ENCODE measurements around the gene HAND1. TPM values are rescaled to one million over a fixed set of nuclear protein-coding genes. Genes with fewer than 3 reads are reported as not detected.
A peak's percentile ranks its signal among the peaks of the same experiment; 100 is the strongest.

Gene HAND1
- polyA plus RNA-seq, 4 donors: 0.22 to 0.42 TPM; not detected in 2

DNA sequence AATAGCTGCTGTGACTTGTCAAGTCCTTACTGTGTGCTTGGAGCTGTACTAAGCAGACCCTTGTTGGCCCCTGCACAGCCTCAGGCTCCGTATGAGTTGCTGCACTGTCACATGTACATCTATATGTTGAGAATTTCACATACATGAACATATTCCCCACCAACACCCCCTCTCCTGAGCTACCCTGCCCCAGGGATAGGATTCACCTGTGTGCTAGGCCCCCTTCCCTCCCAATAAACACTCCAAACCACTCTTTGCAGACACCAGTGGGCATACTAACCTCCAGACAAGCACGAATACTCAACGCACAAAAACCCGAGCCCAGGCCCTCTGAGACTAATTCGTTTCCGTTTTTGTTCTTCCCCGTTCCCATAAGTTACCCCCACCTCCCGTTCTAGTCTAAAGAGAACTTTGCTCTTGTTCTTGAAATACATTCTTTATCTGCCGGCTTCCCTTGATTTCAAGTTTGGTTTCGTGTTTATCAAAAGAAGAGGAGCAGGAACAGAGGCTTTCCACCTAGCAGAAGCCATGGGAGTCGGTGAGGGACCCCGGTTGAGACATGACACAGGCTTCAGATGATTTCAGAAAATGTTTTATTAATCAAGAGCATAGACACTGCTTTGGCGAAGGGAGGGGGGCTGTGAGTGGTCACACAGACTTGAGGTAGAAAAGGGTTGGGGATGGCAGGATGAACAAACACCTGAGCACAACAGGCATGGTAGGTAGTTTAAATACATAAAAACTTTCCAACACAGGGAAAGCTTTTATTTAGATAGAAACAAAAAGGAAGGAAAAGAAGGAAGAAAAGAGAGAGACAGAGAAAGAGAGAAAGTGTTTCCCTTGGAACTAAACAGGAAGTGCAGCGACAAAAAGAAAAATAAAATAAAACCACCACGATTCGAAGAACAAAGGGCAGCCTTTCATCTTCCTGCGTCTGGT lies 3.4 kb downstream of the HAND1 start:
- Histone ChIP-seq H3K27ac (ENCODE audit: low read depth in 1 of 3, low read length in 2 of 3) (no peak overlapping the region), H3K9me3 (ENCODE audit: control insufficient read depth in 2 of 2, insufficient read depth in 1 of 2, low read depth in 1 of 2, low read length in 1 of 2) (no peaks in the 10 kb centered on the region), H3K4me1 (ENCODE audit: control insufficient read depth in 3 of 3, insufficient read depth in 2 of 3, low read depth in 1 of 3, low read length in 2 of 3) (peaks cover 6 to 31% (median 12%) of the 10 kb centered on the region in 3 donors), H3K4me3 (ENCODE audit: low read depth in 1 of 3, low read length in 3 of 3) (no peak overlapping the region), H3K36me3 (ENCODE audit: control insufficient read depth in 3 of 3, insufficient read depth in 2 of 3, low read depth in 1 of 3, low read length in 3 of 3) (no peaks in the 10 kb centered on the region), H3K27me3 (ENCODE audit: control insufficient read depth in 3 of 3, insufficient read depth in 3 of 3, low read length in 3 of 3) (peaks cover 6 to 91% (median 74%) of the 10 kb centered on the region in 3 donors)
- WGBS, 3 donors: 5 to 12% (median 8%) methylated on average over 17 of the region's 17 CpGs
- DNase-seq (no peak), FAIRE-seq (no peak)

DNA sequence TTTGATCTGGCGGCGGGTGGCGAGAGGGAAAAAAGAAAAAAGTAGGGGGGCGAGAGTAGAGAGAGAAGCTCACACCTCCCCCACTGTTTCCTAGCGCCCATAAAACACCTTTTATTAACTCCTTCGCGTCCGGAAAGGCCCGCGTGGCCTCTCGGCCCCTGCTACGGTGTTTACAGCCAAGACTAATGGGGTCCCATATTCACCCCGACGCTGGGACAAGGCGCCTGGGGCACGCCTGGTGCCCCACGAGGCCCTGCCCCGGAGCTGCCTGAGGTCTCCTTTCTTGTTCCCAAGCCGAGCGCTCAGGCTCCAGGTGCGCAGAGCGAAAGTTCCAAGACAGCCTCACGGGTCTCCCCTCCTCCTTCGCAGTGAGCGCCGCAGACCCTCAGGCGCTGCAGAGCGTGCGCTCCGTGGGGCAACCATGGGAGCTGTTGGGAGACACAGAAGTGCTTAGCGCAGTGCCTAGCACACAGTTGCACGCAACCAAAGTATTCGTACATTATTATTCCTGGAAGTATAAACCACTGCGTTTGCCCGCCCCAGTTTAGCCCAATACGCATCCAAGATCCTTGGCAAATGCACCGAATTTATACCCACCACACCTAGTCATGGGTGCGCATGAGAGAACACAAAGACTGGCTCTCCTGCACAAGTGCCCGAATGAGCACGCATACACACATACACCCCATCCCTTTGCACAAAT lies 4.3 kb downstream of the HAND1 start:
- peaks cover 0 to 87% (median 64%) of the 10 kb centered on the region in 3 donors for H3K27me3 ChIP-seq (ENCODE audit: control insufficient read depth in 3 of 3, insufficient read depth in 3 of 3, low read length in 3 of 3)
- H3K36me3 ChIP-seq (ENCODE audit: control insufficient read depth in 3 of 3, insufficient read depth in 2 of 3, low read depth in 1 of 3, low read length in 3 of 3): no peaks in the 10 kb centered on the region
- DNase-seq (no peak), FAIRE-seq (no peak)
- 6 to 13% (median 10%) methylated on average over 39 to 40 of the region's 40 CpGs for WGBS, 3 donors
- H3K4me1 ChIP-seq (ENCODE audit: control insufficient read depth in 3 of 3, insufficient read depth in 2 of 3, low read depth in 1 of 3, low read length in 2 of 3): peaks cover 6 to 24% (median 12%) of the 10 kb centered on the region in 3 donors
- H3K4me3 ChIP-seq (ENCODE audit: low read depth in 1 of 3, low read length in 3 of 3): no peak overlapping the region
- H3K27ac ChIP-seq (ENCODE audit: low read depth in 1 of 3, low read length in 2 of 3): no peak overlapping the region
- no peaks in the 10 kb centered on the region for H3K9me3 ChIP-seq (ENCODE audit: control insufficient read depth in 2 of 2, insufficient read depth in 1 of 2, low read depth in 1 of 2, low read length in 1 of 2)

DNA sequence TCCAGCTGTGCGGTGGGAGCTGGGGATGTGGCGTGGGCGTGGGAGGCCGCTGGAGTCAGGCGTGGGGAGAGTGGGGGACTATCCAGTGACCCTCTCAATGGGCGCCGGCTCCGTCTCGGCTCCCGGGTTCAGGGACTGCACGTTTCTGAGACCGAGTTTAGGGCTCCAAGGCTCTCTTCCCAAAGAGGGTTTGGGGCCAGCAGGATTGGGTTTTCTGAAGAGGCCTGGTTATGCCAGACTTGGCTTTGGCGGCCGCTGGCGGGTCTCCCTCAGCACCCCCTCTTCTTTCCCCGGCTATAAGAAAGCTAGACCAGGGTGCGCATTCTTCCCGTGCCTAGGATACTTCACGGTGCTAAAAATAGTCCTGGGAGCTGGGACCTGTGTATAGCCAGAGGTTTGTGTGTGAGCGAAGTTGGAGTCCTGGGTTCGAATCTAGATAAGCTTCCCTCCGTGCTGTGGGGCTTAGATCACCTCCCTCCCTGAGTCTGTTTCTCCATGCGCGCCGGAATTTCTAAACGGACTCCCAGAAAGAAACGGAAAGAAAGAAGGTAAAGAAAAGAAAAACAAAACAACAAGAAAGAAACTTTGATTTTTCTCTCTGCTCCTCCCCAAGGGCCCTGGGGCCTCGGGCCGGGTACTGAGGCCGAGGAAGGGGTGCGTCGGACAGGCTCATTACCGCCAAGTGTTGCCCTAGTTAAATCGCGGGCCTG lies 5.0 kb downstream of the HAND1 start:
- no peak for FAIRE-seq
- Histone ChIP-seq H3K4me1 (ENCODE audit: control insufficient read depth in 3 of 3, insufficient read depth in 2 of 3, low read depth in 1 of 3, low read length in 2 of 3) (peaks cover 3 to 23% (median 7%) of the 10 kb centered on the region in 3 donors), H3K9me3 (ENCODE audit: control insufficient read depth in 2 of 2, insufficient read depth in 1 of 2, low read depth in 1 of 2, low read length in 1 of 2) (no peaks in the 10 kb centered on the region), H3K27ac (ENCODE audit: low read depth in 1 of 3, low read length in 2 of 3) (no peak overlapping the region), H3K27me3 (ENCODE audit: control insufficient read depth in 3 of 3, insufficient read depth in 3 of 3, low read length in 3 of 3) (peaks cover 0 to 80% (median 59%) of the 10 kb centered on the region in 3 donors), H3K4me3 (ENCODE audit: low read depth in 1 of 3, low read length in 3 of 3) (no peak overlapping the region), H3K36me3 (ENCODE audit: control insufficient read depth in 3 of 3, insufficient read depth in 2 of 3, low read depth in 1 of 3, low read length in 3 of 3) (no peaks in the 10 kb centered on the region)
- no peak for DNase-seq
- 5 to 13% (median 11%) methylated on average over 35 of the region's 35 CpGs for WGBS, 3 donors

DNA sequence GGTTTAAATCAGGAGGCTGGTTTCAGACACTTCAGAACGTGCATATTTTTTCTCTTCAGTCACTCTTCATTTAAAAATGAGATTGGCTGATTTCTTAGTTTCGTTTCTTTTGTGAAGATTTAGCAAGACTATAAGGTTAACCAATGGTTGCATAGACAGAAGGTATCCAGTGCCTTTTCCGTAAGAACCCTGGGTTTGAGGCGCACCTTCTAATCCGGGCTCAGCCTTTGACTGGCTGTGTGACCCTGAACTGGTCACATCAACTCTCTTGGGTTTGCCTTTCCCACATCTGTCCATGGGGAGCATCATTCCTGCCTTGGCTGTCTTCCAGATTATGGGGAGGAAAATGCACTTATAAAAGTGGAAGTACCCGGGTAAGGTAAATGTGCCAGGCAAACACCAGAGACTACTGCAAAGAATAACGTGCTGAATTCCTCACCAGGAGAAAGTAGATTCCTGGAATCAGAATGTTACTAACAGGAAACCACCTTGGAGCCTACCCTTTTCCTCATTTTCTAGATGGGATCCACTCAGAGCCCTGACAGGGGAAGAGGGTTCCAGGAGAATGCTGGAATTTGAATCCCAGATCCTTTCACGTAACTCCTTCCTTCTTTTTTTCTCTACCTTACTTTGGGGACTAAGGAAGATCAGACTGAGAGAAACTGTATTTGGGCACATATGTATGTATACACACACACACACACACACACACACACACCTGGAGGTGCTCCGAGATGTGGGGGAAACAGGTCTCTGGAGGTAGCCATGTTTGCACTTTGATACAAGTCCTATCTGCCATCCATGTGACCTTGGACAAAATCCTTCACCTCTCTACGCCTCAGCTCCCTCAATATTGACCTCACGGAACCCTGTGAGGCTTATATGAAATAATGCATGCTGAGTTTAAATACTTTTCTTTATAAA lies 6.8 kb downstream of the HAND1 start:
- no peaks in the 10 kb centered on the region for H3K36me3 ChIP-seq (ENCODE audit: control insufficient read depth in 3 of 3, insufficient read depth in 2 of 3, low read depth in 1 of 3, low read length in 3 of 3)
- no peak overlapping the region for H3K4me3 ChIP-seq (ENCODE audit: low read depth in 1 of 3, low read length in 3 of 3)
- peaks cover 0 to 62% (median 42%) of the 10 kb centered on the region in 3 donors for H3K27me3 ChIP-seq (ENCODE audit: control insufficient read depth in 3 of 3, insufficient read depth in 3 of 3, low read length in 3 of 3)
- FAIRE-seq (no peak), DNase-seq (no peak)
- WGBS, 3 donors: 9 to 22% (median 18%) methylated on average over 11 of the region's 11 CpGs
- no peak overlapping the region for H3K27ac ChIP-seq (ENCODE audit: low read depth in 1 of 3, low read length in 2 of 3)
- H3K4me1 ChIP-seq (ENCODE audit: control insufficient read depth in 3 of 3, insufficient read depth in 2 of 3, low read depth in 1 of 3, low read length in 2 of 3): peaks cover 0 to 25% (median 3%) of the 10 kb centered on the region in 3 donors
- no peaks in the 10 kb centered on the region for H3K9me3 ChIP-seq (ENCODE audit: control insufficient read depth in 2 of 2, insufficient read depth in 1 of 2, low read depth in 1 of 2, low read length in 1 of 2)

DNA sequence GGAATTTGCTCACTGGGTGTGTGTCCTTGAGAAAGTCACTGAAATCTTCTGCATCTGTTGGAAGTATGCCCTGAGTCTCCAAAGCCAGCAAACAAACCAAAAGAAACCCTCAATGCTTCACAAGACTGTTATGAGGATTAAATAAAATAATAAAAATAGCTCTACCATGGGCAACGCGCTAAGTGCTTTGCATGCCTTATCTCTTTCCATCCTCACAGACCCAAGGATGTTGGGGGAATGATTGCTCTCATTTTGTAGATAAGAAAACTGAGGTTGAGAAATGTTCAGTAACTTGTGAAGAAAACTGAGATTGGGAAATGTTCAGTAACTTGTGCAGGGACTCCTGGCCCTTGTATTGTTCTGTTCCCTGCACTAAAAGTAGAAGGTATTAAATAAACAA lies 7.9 kb downstream of the HAND1 start:
- no peak overlapping the region for H3K4me3 ChIP-seq (ENCODE audit: low read depth in 1 of 3, low read length in 3 of 3)
- FAIRE-seq (no peak), DNase-seq (no peak)
- H3K27me3 ChIP-seq (ENCODE audit: control insufficient read depth in 3 of 3, insufficient read depth in 3 of 3, low read length in 3 of 3): peaks cover 0 to 51% (median 32%) of the 10 kb centered on the region in 3 donors
- WGBS, 3 donors: 20 to 55% (median 30%) methylated on average over 2 of the region's 2 CpGs
- H3K4me1 ChIP-seq (ENCODE audit: control insufficient read depth in 3 of 3, insufficient read depth in 2 of 3, low read depth in 1 of 3, low read length in 2 of 3): peaks cover 0 to 26% (median 0%) of the 10 kb centered on the region in 3 donors
- H3K9me3 ChIP-seq (ENCODE audit: control insufficient read depth in 2 of 2, insufficient read depth in 1 of 2, low read depth in 1 of 2, low read length in 1 of 2): no peaks in the 10 kb centered on the region
- no peak overlapping the region for H3K27ac ChIP-seq (ENCODE audit: low read depth in 1 of 3, low read length in 2 of 3)
- H3K36me3 ChIP-seq (ENCODE audit: control insufficient read depth in 3 of 3, insufficient read depth in 2 of 3, low read depth in 1 of 3, low read length in 3 of 3): no peaks in the 10 kb centered on the region

DNA sequence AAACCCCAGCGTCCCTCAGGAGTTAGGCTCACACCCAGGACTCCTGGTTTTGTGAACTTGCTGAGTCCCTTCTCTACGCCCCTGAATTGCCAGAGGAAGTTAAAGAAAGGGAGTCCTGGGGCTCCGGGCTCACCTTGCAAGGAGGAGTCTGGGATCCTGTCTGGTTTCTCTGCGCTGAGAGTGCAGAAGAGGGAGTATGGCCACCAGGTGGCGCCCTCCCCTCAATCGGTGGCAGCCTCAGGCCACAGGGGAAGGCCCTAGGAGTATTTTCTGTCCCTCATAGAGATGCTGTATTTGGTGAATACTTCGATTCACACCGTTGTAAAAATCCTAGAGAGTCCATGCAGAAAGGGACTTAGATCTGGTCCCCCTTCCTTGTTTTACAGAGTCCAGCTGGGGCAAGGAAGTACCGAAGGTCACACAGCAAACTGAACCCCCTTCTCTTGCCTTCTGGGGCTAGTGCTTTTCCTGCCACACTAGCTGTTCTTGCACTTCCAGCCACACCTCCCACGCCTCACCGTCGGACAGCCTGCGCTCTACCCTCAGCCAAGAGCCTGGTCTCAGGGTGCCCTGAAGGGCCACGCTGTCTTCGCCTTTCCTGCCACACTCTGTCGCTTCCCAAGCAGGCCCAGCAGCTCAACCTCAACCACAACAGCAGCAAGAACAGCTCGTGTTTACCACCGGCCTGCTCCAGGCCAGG lies 10.2 kb downstream of the HAND1 start:
- Histone ChIP-seq H3K9me3 (ENCODE audit: control insufficient read depth in 2 of 2, insufficient read depth in 1 of 2, low read depth in 1 of 2, low read length in 1 of 2) (no peaks in the 10 kb centered on the region), H3K27me3 (ENCODE audit: control insufficient read depth in 3 of 3, insufficient read depth in 3 of 3, low read length in 3 of 3) (peaks cover 0 to 28% (median 13%) of the 10 kb centered on the region in 3 donors), H3K36me3 (ENCODE audit: control insufficient read depth in 3 of 3, insufficient read depth in 2 of 3, low read depth in 1 of 3, low read length in 3 of 3) (no peaks in the 10 kb centered on the region), H3K4me1 (ENCODE audit: control insufficient read depth in 3 of 3, insufficient read depth in 2 of 3, low read depth in 1 of 3, low read length in 2 of 3) (peaks cover 0 to 18% (median 0%) of the 10 kb centered on the region in 3 donors), H3K27ac (ENCODE audit: low read depth in 1 of 3, low read length in 2 of 3) (no peak overlapping the region), H3K4me3 (ENCODE audit: low read depth in 1 of 3, low read length in 3 of 3) (no peak overlapping the region)
- WGBS, 3 donors: 39 to 40% (median 39%) methylated on average over 18 of the region's 18 CpGs
- FAIRE-seq (no peak), DNase-seq (peak; percentile 71 to 84)

- 56 to 75% (median 59%) methylated on average over 5 of the region's 5 CpGs for WGBS, 3 donors
- FAIRE-seq (no peak), DNase-seq (no peak)
- H3K36me3 ChIP-seq (ENCODE audit: control insufficient read depth in 3 of 3, insufficient read depth in 2 of 3, low read depth in 1 of 3, low read length in 3 of 3): no peaks in the 10 kb centered on the region
- H3K4me1 ChIP-seq (ENCODE audit: control insufficient read depth in 3 of 3, insufficient read depth in 2 of 3, low read depth in 1 of 3, low read length in 2 of 3): peaks cover 0 to 18% (median 0%) of the 10 kb centered on the region in 3 donors
- no peak overlapping the region for H3K4me3 ChIP-seq (ENCODE audit: low read depth in 1 of 3, low read length in 3 of 3)
- H3K27ac ChIP-seq (ENCODE audit: low read depth in 1 of 3, low read length in 2 of 3): no peak overlapping the region
- H3K9me3 ChIP-seq (ENCODE audit: control insufficient read depth in 2 of 2, insufficient read depth in 1 of 2, low read depth in 1 of 2, low read length in 1 of 2): no peaks in the 10 kb centered on the region
- peaks cover 0 to 21% (median 10%) of the 10 kb centered on the region in 3 donors for H3K27me3 ChIP-seq (ENCODE audit: control insufficient read depth in 3 of 3, insufficient read depth in 3 of 3, low read length in 3 of 3)
These were observed 11.4 kb downstream of the HAND1 start for GRCh38 chr5:154466671-154467070.
